Stimulated activated CD4-positive, alpha-beta T cell treated with anti-CD3 and anti-CD28 coated beads, Interleukin-12 subunit alpha, Interleukin-12 subunit beta, amount 100 ng/mL, for 4 hours (primary cell): ENCODE data around the gene MLPH.

Experiments
- DNase-seq: peaks from one replicate; pipeline ENCODE4 v3.0.0-alpha.2; 2020

The MLPH gene

GRCh38 chr2:237486819-237487448 lies at the start of gene MLPH:
Gene MLPH, plus strand, starts transcription at chr2:237487251. Its CDS starts 6,176 bp downstream, at chr2:237493427.
- DNase-seq = no peak

- no peak for DNase-seq
Measured at GRCh38 chr2:237437566-237437965, 49.5 kb upstream of the MLPH start.

- DNase-seq = no peak
Measured at GRCh38 chr2:237438080-237438940, 48.7 kb upstream of the MLPH start.

GRCh38 chr2:237440819-237441281 lies 46.2 kb upstream of the MLPH start:
- DNase-seq = peak; percentile 37

GRCh38 chr2:237441605-237442274 lies 45.3 kb upstream of the MLPH start:
- DNase-seq = no peak

- no peak for DNase-seq
Measured at GRCh38 chr2:237444071-237444470, 43.0 kb upstream of the MLPH start.

- no peak for DNase-seq
Measured at GRCh38 chr2:237445611-237446337, 41.3 kb upstream of the MLPH start.

- DNase-seq = no peak
Measured at GRCh38 chr2:237446338-237446665, 40.7 kb upstream of the MLPH start.

GRCh38 chr2:237447496-237447895 lies 39.6 kb upstream of the MLPH start:
- no peak for DNase-seq

- DNase-seq = no peak
Measured at GRCh38 chr2:237448171-237448570, 38.9 kb upstream of the MLPH start.

GRCh38 chr2:237448626-237449025 lies 38.4 kb upstream of the MLPH start:
- DNase-seq = no peak

GRCh38 chr2:237449193-237449881 lies 37.7 kb upstream of the MLPH start:
- DNase-seq = no peak

GRCh38 chr2:237450108-237450507 lies 36.9 kb upstream of the MLPH start:
- no peak for DNase-seq

- DNase-seq = no peak
Measured at GRCh38 chr2:237450583-237450982, 36.5 kb upstream of the MLPH start.

- DNase-seq = no peak
Measured at GRCh38 chr2:237451643-237452469, 35.2 kb upstream of the MLPH start.

- no peak for DNase-seq
Measured at GRCh38 chr2:237452861-237453260, 34.2 kb upstream of the MLPH start.

- no peak for DNase-seq
Measured at GRCh38 chr2:237453671-237454070, 33.4 kb upstream of the MLPH start.

GRCh38 chr2:237455764-237456163 lies 31.3 kb upstream of the MLPH start:
- no peak for DNase-seq

GRCh38 chr2:237456200-237456843 lies 30.7 kb upstream of the MLPH start:
- DNase-seq = no peak

GRCh38 chr2:237457388-237457941 lies 29.6 kb upstream of the MLPH start:
- no peak for DNase-seq

GRCh38 chr2:237458519-237458918 lies 28.5 kb upstream of the MLPH start:
- DNase-seq = no peak
